Adrenal gland (tissue), 12 donors: ENCODE data around the gene ALPP. TPM values are rescaled to one million over a fixed set of nuclear protein-coding genes. Genes with fewer than 3 reads are reported as not detected.
A peak's percentile ranks its signal among the peaks of the same experiment; 100 is the strongest.
"Not testable (repeated sequence)": the region's sequence is repeated elsewhere in the genome, so short reads cannot be mapped to it uniquely, and the experiment has no call there.

Experiments used
- DNase-seq, 7 donors: peaks; one replicate each; pipeline ENCODE4 v3.0.0-alpha.2; 2019 to 2020
- H3K27ac ChIP-seq, 5 donors: fragments of 200-600 bp; sonication (generic) in 4 of 5; 1 replicate in 3 of 5; 2 replicates in 2 of 5; pipeline versions ENCODE4 v1.5.1 to v1.8.0; 2016 to 2020; ENCODE audit warnings: mild to moderate bottlenecking in 1 of 5
- H3K27me3 ChIP-seq: fragments of 200-600 bp; 2 replicates; pipeline ENCODE4 v1.8.0; 2021
- H3K36me3 ChIP-seq, 2 donors: fragments of 200-600 bp; replicated peaks in 1 of 2; 1 replicate in 1 of 2; 2 replicates in 1 of 2; pipeline versions ENCODE4 v1.5.1 to v1.8.0; 2018 to 2022
- H3K4me1 ChIP-seq, 2 donors: fragments of 200-600 bp; replicated peaks in 1 of 2; 1 replicate in 1 of 2; 2 replicates in 1 of 2; pipeline versions ENCODE4 v1.5.1 to v1.8.0; 2018 to 2021
- H3K4me3 ChIP-seq, 4 donors: fragments of 200-600 bp; sonication (generic) in 3 of 4; one replicate each; pipeline ENCODE4 v1.5.1; 2016 to 2018
- H3K9me3 ChIP-seq, 3 donors: fragments of 200-600 bp; sonication (generic) in 1 of 3; replicated peaks in 1 of 3; 1 replicate in 2 of 3; 2 replicates in 1 of 3; pipeline versions ENCODE4 v1.5.1 to v1.8.0; 2016 to 2021
- CTCF ChIP-seq, 6 experiments: fragments of 450-650 bp in 4 of 6; fragments of 200-600 bp in 2 of 6; sonication (generic) in 1 of 6; IDR thresholded peaks; 1 replicate in 5 of 6; 2 replicates in 1 of 6; pipeline versions ENCODE4 v1.5.1 to v1.8.0; 2016 to 2021; ENCODE audit warnings: antibody characterized with exemption in 6 of 6, mild to moderate bottlenecking in 2 of 6, moderate library complexity in 1 of 6
- POLR2A ChIP-seq, 2 donors: fragments of 450-650 bp; IDR thresholded peaks; one replicate each; pipeline ENCODE4 v1.6.1; 2017; ENCODE audit warnings: antibody characterized with exemption in 2 of 2, mild to moderate bottlenecking in 2 of 2, moderate library complexity in 1 of 2
- WGBS, 4 donors: extraction: QIAGEN DNeasy Blood & Tissue Kit in 2 of 4; methylation state at CpG; one replicate each; pipeline versions ENCODE4 v1.1.5 to v1.1.7; 2013 to 2017; 5-methylcytosine and 5-hydroxymethylcytosine counted together
- intact Hi-C, 2 donors: fragments of 100-400 bp; cut with DNase I; formaldehyde crosslinking; loops; one replicate each; pipeline versions ENCODE4 v1.14.1 to v1.15.0; 2022 to 2023
- polyA plus RNA-seq, 3 donors: library from polyadenylated mRNA; stranded (reverse); fragments of 200-250 nt in 2 of 3; fragments of 350-450 nt in 1 of 3; fragmentation: Illumina TruSeq in 1 of 3; extraction: RNeasy Lipid Tissue Mini Kit (QIAGEN cat#74804) in 1 of 3; gene quantifications; one replicate each; pipeline ENCODE4 v1.2.3, GENCODE V29; 2013 to 2014
- total RNA-seq, 9 donors: library from RNA; depleted of rRNA in 4 of 9; stranded (reverse); fragments of >200 nt in 4 of 9; fragments of 120-200 nt in 1 of 9; fragmentation: NEBNext Ultra II Directional in 1 of 9; extraction: Animal tissue kit (Norgen Biotek cat#: 25700) in 1 of 9; gene quantifications; one replicate each; pipeline versions ENCODE4 v1.1.0 to v1.2.4, GENCODE V29; 2013 to 2023
- donor health status: healthy with polysubstance abuse.
- donor health status: Bipolar disorder and iron deficiency.
- donor health status: DM: yes; HTN: yes; CAD: no.
- donor health status: DM: no; HTN: no; CAD: no.
- donor health status: DM: no; HTN: no; CAD: no.
- donor health status: DM: yes; HTN: yes; CAD: no.

The ALPP gene
- total and polyA plus RNA-seq, 12 donors = not detected

GRCh38 chr2:232335859-232336215 is 42.7 kb upstream of the ALPP start:
- H3K4me3 ChIP-seq = no peak overlapping the region
- intact Hi-C loops = no loop called here

GRCh38 chr2:232336241-232336736 is 42.3 kb upstream of the ALPP start:
- Histone ChIP-seq H3K4me3 (no peak overlapping the region), H3K4me1 (no peaks in the 10 kb centered on the region), H3K9me3 (no peaks in the 10 kb centered on the region), H3K36me3 (no peaks in the 10 kb centered on the region), H3K27me3 (no peaks in the 10 kb centered on the region), H3K27ac (no peak overlapping the region)
- DNase-seq = peak in 4 of 7 donors; percentile 8 to 19 (median 10)
- no peak for TF ChIP-seq POLR2A (IDR thresholded peaks at IDR 0.05)
- no peak for TF ChIP-seq CTCF (IDR thresholded peaks at IDR 0.05)
- 96 to 98% (median 96%) methylated on average over 9 to 15 of the region's 15 CpGs for WGBS, 4 donors
- intact Hi-C loops = no loop called here

More at GRCh38 chr2:232335859-232336215, 42.7 kb upstream of the ALPP start:
- H3K9me3 ChIP-seq = no peaks in the 10 kb centered on the region
- TF ChIP-seq CTCF (IDR thresholded peaks at IDR 0.05) (no peak), POLR2A (IDR thresholded peaks at IDR 0.05) (no peak)
- H3K4me1 ChIP-seq = no peaks in the 10 kb centered on the region
- H3K27me3 ChIP-seq = no peaks in the 10 kb centered on the region
- H3K27ac ChIP-seq = no peak overlapping the region
- no peaks in the 10 kb centered on the region for H3K36me3 ChIP-seq
- 90 to 95% (median 94%) methylated on average over 2 to 4 of the region's 4 CpGs for WGBS, 4 donors
- peak in 3 of 7 donors; percentile 5 to 10 (median 6) for DNase-seq

GRCh38 chr2:232336981-232337720 is 41.4 kb upstream of the ALPP start:
- Histone ChIP-seq H3K36me3 (no peaks in the 10 kb centered on the region), H3K4me3 (no peak overlapping the region), H3K9me3 (no peaks in the 10 kb centered on the region), H3K4me1 (no peaks in the 10 kb centered on the region), H3K27me3 (no peaks in the 10 kb centered on the region), H3K27ac (no peak overlapping the region)
- TF ChIP-seq POLR2A (IDR thresholded peaks at IDR 0.05) = no peak
- no peak for TF ChIP-seq CTCF (IDR thresholded peaks at IDR 0.05)
- intact Hi-C loops = no loop called here
- peak in 3 of 7 donors; percentile 9 to 10 (median 9) for DNase-seq
- WGBS, 4 donors = 85 to 91% (median 90%) methylated on average over 7 to 18 of the region's 18 CpGs

- H3K27ac ChIP-seq, intact Hi-C loops, H3K4me1 ChIP-seq, H3K27me3 ChIP-seq, H3K4me3 ChIP-seq, H3K9me3 ChIP-seq, H3K36me3 ChIP-seq: not testable (repeated sequence)
- 89 to 100% (median 96%) methylated on average over 2 to 11 of the region's 16 CpGs for WGBS, 4 donors
- DNase-seq = peak in 1 of 7 donors; percentile 1
These were observed 40.3 kb upstream of the ALPP start for GRCh38 chr2:232338094-232338758.
